GM23338 (cell line): ENCODE data around the gene SF1. TPM values are rescaled to one million over a fixed set of nuclear protein-coding genes. Genes with fewer than 3 reads are reported as not detected.

ENCODE experiments used
- ATAC-seq: fragments of 200-7000 bp; cut with Tn5 transposase; 3 replicates; pipeline ENCODE4 v1.9.1; 2020
- DNase-seq: peaks from one replicate; pipeline ENCODE4 v3.0.0-alpha.2; 2015; ENCODE audit warnings: low spot score
- H2AFZ ChIP-seq: fragments of 200-600 bp; sonication (generic); 2 replicates; pipeline ENCODE4 v1.8.0; 2016; ENCODE audit warnings: antibody characterized with exemption, mild to moderate bottlenecking, moderate library complexity
- H3F3A ChIP-seq: fragments of 200-600 bp; sonication (generic); replicated peaks from 2 replicates; pipeline ENCODE4 v1.8.0; 2017; ENCODE audit warnings: antibody characterized with exemption, mixed run types, low read depth
- H3K27ac ChIP-seq: fragments of 200-600 bp; sonication (generic); 2 replicates; pipeline ENCODE4 v1.6.1; 2016; ENCODE audit warnings: low read depth
- H3K27me3 ChIP-seq: fragments of 200-600 bp; sonication (generic); 2 replicates; pipeline ENCODE4 v1.8.0; 2016; ENCODE audit warnings: mild to moderate bottlenecking, mixed run types, moderate library complexity; ENCODE audit not compliant: insufficient read depth
- H3K36me3 ChIP-seq: fragments of 200-600 bp; sonication (generic); 2 replicates; pipeline ENCODE4 v1.8.0; 2016; ENCODE audit warnings: mild to moderate bottlenecking; ENCODE audit not compliant: insufficient read depth
- H3K4me1 ChIP-seq: fragments of 200-600 bp; sonication (generic); 2 replicates; pipeline ENCODE4 v1.8.0; 2016; ENCODE audit warnings: mild to moderate bottlenecking, moderate library complexity; ENCODE audit not compliant: insufficient read depth
- H3K4me2 ChIP-seq: fragments of 200-600 bp; sonication (generic); 2 replicates; pipeline ENCODE4 v1.7.1; 2017; ENCODE audit warnings: mixed run types
- H3K4me3 ChIP-seq: fragments of 200-600 bp; sonication (generic); 2 replicates; pipeline ENCODE4 v1.6.1; 2016; ENCODE audit warnings: mixed run types
- H3K79me2 ChIP-seq: fragments of 200-600 bp; sonication (generic); replicated peaks from 2 replicates; pipeline ENCODE4 v1.8.0; 2017; ENCODE audit warnings: mild to moderate bottlenecking; ENCODE audit not compliant: insufficient read depth
- H3K9me2 ChIP-seq: fragments of 200-600 bp; sonication (generic); 2 replicates; pipeline ENCODE4 v1.8.0; 2017; ENCODE audit not compliant: insufficient read depth
- H4K20me1 ChIP-seq: fragments of 200-600 bp; sonication (generic); replicated peaks from 2 replicates; pipeline ENCODE4 v1.8.0; 2017; ENCODE audit warnings: mild to moderate bottlenecking; ENCODE audit not compliant: insufficient read depth
- H3K27ac Mint-ChIP-seq: 2 replicates; pipeline ENCODE4 v1.8.0; 2020; ENCODE audit warnings: inconsistent platforms, mild to moderate bottlenecking, moderate library complexity, mixed read lengths
- H3K27me3 Mint-ChIP-seq: 3 replicates; pipeline ENCODE4 v1.8.0; 2022; ENCODE audit warnings: low read depth, mild to moderate bottlenecking, moderate library complexity, mixed read lengths, inconsistent platforms; ENCODE audit not compliant: insufficient read depth, poor library complexity
- H3K36me3 Mint-ChIP-seq: 3 replicates; pipeline ENCODE4 v1.8.0; 2021; ENCODE audit warnings: low read depth, mild to moderate bottlenecking, inconsistent platforms, moderate library complexity, mixed read lengths
- H3K4me1 Mint-ChIP-seq: 3 replicates; pipeline ENCODE4 v1.8.0; 2020; ENCODE audit warnings: mild to moderate bottlenecking, inconsistent platforms, mixed read lengths
- H3K4me3 Mint-ChIP-seq: 3 replicates; pipeline ENCODE4 v1.8.0; 2021; ENCODE audit warnings: moderate library complexity, mild to moderate bottlenecking, inconsistent platforms, mixed read lengths
- H3K9me3 Mint-ChIP-seq: 3 replicates; pipeline ENCODE4 v1.8.0; 2020; ENCODE audit warnings: moderate library complexity, mild to moderate bottlenecking, inconsistent platforms, mixed read lengths
- CREB1 ChIP-seq: fragments of 250-450 bp; sonication (Bioruptor Pico); IDR thresholded peaks from 2 replicates; pipeline ENCODE4 v1.5.0; 2020; ENCODE audit warnings: low read depth, mild to moderate bottlenecking, moderate library complexity
- CTCF ChIP-seq, 2 experiments: fragments of 200-600 bp in 1 of 2; sonication (generic) in 1 of 2; conservative IDR thresholded peaks; 2 replicates each; pipeline versions ENCODE4 v1.5.1 to v1.6.1; 2016 to 2017; ENCODE audit warnings: antibody characterized with exemption in 2 of 2, low read depth in 2 of 2, mild to moderate bottlenecking in 2 of 2, moderate library complexity in 1 of 2
- EZH2 ChIP-seq: fragments of 200-600 bp; sonication (generic); IDR thresholded peaks from one replicate; pipeline ENCODE4 v1.8.0; 2017; ENCODE audit warnings: antibody characterized with exemption, mild to moderate bottlenecking, low read depth; ENCODE audit not compliant: unreplicated experiment
- EZH2phosphoT487 ChIP-seq: fragments of 200-600 bp; sonication (generic); IDR thresholded peaks from one replicate; pipeline ENCODE4 v1.8.1; 2018; ENCODE audit warnings: antibody characterized with exemption; ENCODE audit not compliant: unreplicated experiment
- NANOG ChIP-seq: IDR thresholded peaks from 2 replicates; pipeline ENCODE4 v1.6.1; 2016; ENCODE audit warnings: antibody characterized with exemption, borderline replicate concordance
- REST ChIP-seq: IDR thresholded peaks from one replicate; pipeline ENCODE4 v1.6.1; 2018; ENCODE audit warnings: antibody characterized with exemption; ENCODE audit not compliant: unreplicated experiment
- STAT1 ChIP-seq: IDR thresholded peaks from one replicate; pipeline ENCODE4 v1.6.1; 2016; ENCODE audit warnings: antibody characterized with exemption; ENCODE audit not compliant: unreplicated experiment
- ZNF114 ChIP-seq: fragments of 250-450 bp; sonication (Bioruptor Pico); IDR thresholded peaks from 2 replicates; pipeline ENCODE4 v1.5.0; 2020; ENCODE audit warnings: mild to moderate bottlenecking, moderate library complexity
- ZNF462 ChIP-seq: fragments of 250-450 bp; sonication (Bioruptor Pico); IDR thresholded peaks from 2 replicates; pipeline ENCODE4 v1.5.0; 2020; ENCODE audit warnings: mild to moderate bottlenecking, moderate library complexity
- polyA plus RNA-seq: library from polyadenylated mRNA; unstranded; fragments of >200 nt; fragmentation: Nextera tagmentation; extraction: Ambion mirVana; gene quantifications from 2 replicates; pipeline ENCODE4 v1.2.1, GENCODE V29; 2016
- total RNA-seq: library from RNA; depleted of rRNA; stranded (reverse); fragments of >200 nt; shearing (Covaris generic); gene quantifications from 2 replicates; pipeline ENCODE4 v1.2.3, GENCODE V29; 2014

Gene SF1
- total and polyA plus RNA-seq, 2 experiments from 2014 or later = 76.9 to 252 TPM

- Histone ChIP-seq H3K79me2 (no peaks in the 10 kb centered on the region), H4K20me1 (no peaks in the 10 kb centered on the region), H3K36me3 (no peaks in the 10 kb centered on the region), H3K4me1 (peaks cover 2% of the 10 kb centered on the region), H3K9me2 (no peaks in the 10 kb centered on the region), H3K27me3 (no peaks in the 10 kb centered on the region), H3F3A (no peaks in the 10 kb centered on the region), H3K27ac (no peak overlapping the region), H3K4me3 (no peak overlapping the region), H2AFZ (no peak overlapping the region), H3K4me2 (no peak overlapping the region)
- Mint-ChIP-seq H3K27me3 (peaks cover 25% of the 10 kb centered on the region), H3K27ac (no peak overlapping the region), H3K4me1 (peaks cover 24% of the 10 kb centered on the region), H3K4me3 (no peak overlapping the region), H3K9me3 (no peaks in the 10 kb centered on the region; the same call in 2 of the 3 replicates), H3K36me3 (0 out of 3 replicates have a peak, but pooled peaks cover 3% of the 10 kb centered on the region)
- ATAC-seq (peak; percentile 5; the same call in 2 of the 3 replicates), DNase-seq (no peak)
- TF ChIP-seq STAT1 = no peak
- no peak for TF ChIP-seq CREB1 (CRISPR knock-in tag)
- no peak for TF ChIP-seq CTCF (conservative IDR thresholded peaks at IDR 0.05; ENCODE audit: low read depth in 2 of 2)
- TF ChIP-seq ZNF114 (CRISPR knock-in tag) = no peak
- TF ChIP-seq EZH2phosphoT487 = no peak
- no peak for TF ChIP-seq REST
- no peak for TF ChIP-seq NANOG
- TF ChIP-seq EZH2 = no peak
- no peak for TF ChIP-seq ZNF462 (CRISPR knock-in tag)
Measured at GRCh38 chr11:64754124-64754918, 24.0 kb downstream of the SF1 start.
